GM23248 (cell line): ENCODE data around the gene NAA16.

Experiments
- EZH2 ChIP-seq: fragments of 200-600 bp; sonication (generic); IDR thresholded peaks from 2 replicates; pipeline ENCODE4 v1.6.1; 2018; ENCODE audit warnings: antibody characterized with exemption, mild to moderate bottlenecking; ENCODE audit not compliant: insufficient read depth, poor library complexity, severe bottlenecking
- EZH2phosphoT487 ChIP-seq: fragments of 200-600 bp; sonication (generic); IDR thresholded peaks from 2 replicates; pipeline ENCODE4 v1.6.1; 2018; ENCODE audit warnings: antibody characterized with exemption, moderate library complexity, mild to moderate bottlenecking, low read depth; ENCODE audit not compliant: insufficient read depth

GRCh38 chr13:41370736-41371135 is 59.7 kb downstream of the NAA16 start:
- no peak for TF ChIP-seq EZH2
- TF ChIP-seq EZH2phosphoT487 = no peak
